ENCODE measurements around the gene GOLGA2.

The GOLGA2 gene

GRCh38 chr9:128257907-128258306 is 17.9 kb downstream of the GOLGA2 start:
- no peak for DNase-seq (ENCODE audit: low read depth in 2 of 2, low spot score in 1 of 2)

GRCh38 chr9:128257086-128257825 is 18.6 kb downstream of the GOLGA2 start:
- no peak for DNase-seq (ENCODE audit: low read depth in 2 of 2, low spot score in 1 of 2)

- peak; percentile 18 to 25 for DNase-seq (ENCODE audit: low read depth in 2 of 2, low spot score in 1 of 2)
Observed at GRCh38 chr9:128254855-128255759, 20.7 kb downstream of the GOLGA2 start.

GRCh38 chr9:128254362-128254761 is 21.4 kb downstream of the GOLGA2 start:
- no peak for DNase-seq (ENCODE audit: low read depth in 2 of 2, low spot score in 1 of 2)

- DNase-seq (ENCODE audit: low read depth in 2 of 2, low spot score in 1 of 2): no peak
Observed at GRCh38 chr9:128253991-128254346, 21.8 kb downstream of the GOLGA2 start.

GRCh38 chr9:128253140-128253990 is 22.4 kb downstream of the GOLGA2 start:
- no peak for DNase-seq (ENCODE audit: low read depth in 2 of 2, low spot score in 1 of 2)

GRCh38 chr9:128252317-128253139 is 23.3 kb downstream of the GOLGA2 start:
- no peak for DNase-seq (ENCODE audit: low read depth in 2 of 2, low spot score in 1 of 2)

GRCh38 chr9:128251732-128252100 is 24.1 kb downstream of the GOLGA2 start:
- DNase-seq (ENCODE audit: low read depth in 2 of 2, low spot score in 1 of 2): no peak

GRCh38 chr9:128250839-128251731 is 24.7 kb downstream of the GOLGA2 start:
- no peak for DNase-seq (ENCODE audit: low read depth in 2 of 2, low spot score in 1 of 2)

GRCh38 chr9:128249908-128250838 is 25.6 kb downstream of the GOLGA2 start:
- peak; percentile 93 to 100 for DNase-seq (ENCODE audit: low read depth in 2 of 2, low spot score in 1 of 2)

- DNase-seq (ENCODE audit: low read depth in 2 of 2, low spot score in 1 of 2): no peak
Observed at GRCh38 chr9:128249558-128249907, 26.3 kb downstream of the GOLGA2 start.

GRCh38 chr9:128247226-128247803 is 28.5 kb downstream of the GOLGA2 start:
- no peak for DNase-seq (ENCODE audit: low read depth in 2 of 2, low spot score in 1 of 2)

GRCh38 chr9:128246471-128246870 is 29.3 kb downstream of the GOLGA2 start:
- DNase-seq (ENCODE audit: low read depth in 2 of 2, low spot score in 1 of 2): no peak

- no peak for DNase-seq (ENCODE audit: low read depth in 2 of 2, low spot score in 1 of 2)
Observed at GRCh38 chr9:128245421-128246151, 30.2 kb downstream of the GOLGA2 start.

- no peak for DNase-seq (ENCODE audit: low read depth in 2 of 2, low spot score in 1 of 2)
Observed at GRCh38 chr9:128244837-128245231, 31.0 kb downstream of the GOLGA2 start.

- no peak for DNase-seq (ENCODE audit: low read depth in 2 of 2, low spot score in 1 of 2)
Observed at GRCh38 chr9:128244091-128244836, 31.5 kb downstream of the GOLGA2 start.
